ENCODE data around the gene SUCLA2.
"Not testable (repeated sequence)": the region's sequence is repeated elsewhere in the genome, so short reads cannot be mapped to it uniquely, and the experiment has no call there.

Gene SUCLA2

DNA sequence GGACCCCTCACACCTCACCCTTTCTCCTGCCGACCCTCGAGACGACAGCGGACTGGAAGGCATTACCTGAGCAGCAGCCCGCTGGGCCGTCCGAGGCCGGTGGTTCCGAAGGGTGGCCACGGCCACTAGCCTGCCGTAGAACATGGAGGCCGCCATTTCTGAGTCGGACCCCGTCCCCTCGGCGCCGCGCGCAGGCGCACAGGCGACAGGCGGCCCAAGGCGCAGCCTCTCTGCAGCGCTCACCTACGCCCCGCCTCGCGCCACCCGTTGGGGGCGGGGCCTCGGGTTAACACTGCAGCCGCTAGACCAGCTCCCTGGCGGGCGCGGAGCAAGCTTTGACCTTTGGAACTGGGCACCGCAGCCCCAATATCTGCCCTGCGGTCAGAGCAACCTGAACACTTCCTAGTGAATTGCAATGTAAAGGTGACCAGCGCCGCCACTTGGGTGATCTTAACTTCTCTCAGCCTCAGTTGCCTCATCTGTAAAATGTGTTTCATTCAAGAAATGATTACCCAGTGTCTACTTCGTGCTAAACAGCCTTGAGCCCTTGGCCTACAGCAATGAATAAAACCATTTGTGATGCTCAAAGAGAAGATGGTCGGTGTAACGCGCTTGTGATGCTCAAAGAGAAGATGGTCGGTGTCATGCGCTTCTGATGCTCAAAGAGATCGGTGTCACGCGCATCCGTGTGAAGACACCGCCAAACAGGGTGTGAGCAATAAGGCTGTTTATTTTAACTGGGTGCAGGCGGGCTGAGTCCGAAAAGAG, at the start of gene SUCLA2:
TSS of gene SUCLA2 (minus strand) at position 160 of the 768 bp plus-strand sequence. CDS start at position 156, 4 bp downstream.
- DNase-seq = peak; percentile 94

DNA sequence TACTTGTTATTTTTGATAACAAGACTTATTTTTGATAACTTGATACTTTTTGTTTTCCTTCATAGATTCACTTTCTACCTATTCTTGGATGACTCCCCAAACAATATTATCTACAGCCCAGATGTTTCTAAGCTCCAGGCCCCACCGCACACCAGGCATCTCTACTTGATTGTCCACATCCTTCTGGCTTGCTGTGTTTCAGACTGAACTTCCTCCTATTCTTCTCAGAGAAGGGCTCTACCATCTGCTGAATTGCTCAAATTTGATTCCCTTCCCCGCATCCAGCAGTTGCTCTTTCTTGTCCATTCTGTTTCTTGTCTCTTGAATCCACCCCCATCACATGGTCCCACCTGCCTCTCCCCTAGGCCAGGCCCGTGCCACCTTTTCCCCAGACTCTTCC, 49.5 kb upstream of the SUCLA2 start:
- no peak for DNase-seq

DNA sequence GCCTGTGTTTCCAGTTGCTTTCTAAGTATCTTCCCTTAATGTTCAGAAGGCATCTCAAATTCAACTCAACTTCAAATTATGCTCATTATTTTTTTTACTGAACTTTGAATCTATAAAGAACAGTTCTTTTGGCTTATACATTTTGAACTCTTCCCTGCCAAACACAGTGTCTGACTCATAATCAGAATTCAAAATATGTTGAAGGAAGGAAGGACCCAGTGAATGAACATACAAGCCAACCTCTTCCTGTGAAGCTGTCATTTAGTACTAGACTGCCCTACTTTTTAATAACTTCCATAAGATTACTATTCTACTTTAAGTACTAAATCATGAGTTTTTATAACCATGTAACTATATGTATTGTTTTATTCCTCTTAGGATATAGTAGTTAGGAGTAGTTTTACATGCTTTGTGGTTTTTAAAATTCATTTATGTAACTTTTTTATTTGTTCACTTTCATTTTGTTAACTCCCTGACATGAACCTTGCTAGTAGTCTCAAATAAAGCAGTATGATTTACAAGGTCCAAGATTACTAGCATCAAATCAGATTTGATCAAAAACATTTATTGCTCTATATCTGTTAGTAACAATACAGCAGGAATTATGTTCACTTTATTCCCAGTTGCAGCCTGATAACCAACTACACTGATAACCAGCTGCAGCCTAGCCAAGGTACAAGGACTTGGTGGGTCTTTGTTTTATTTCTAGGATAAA, 42.9 kb upstream of the SUCLA2 start:
- no peak for DNase-seq

DNA sequence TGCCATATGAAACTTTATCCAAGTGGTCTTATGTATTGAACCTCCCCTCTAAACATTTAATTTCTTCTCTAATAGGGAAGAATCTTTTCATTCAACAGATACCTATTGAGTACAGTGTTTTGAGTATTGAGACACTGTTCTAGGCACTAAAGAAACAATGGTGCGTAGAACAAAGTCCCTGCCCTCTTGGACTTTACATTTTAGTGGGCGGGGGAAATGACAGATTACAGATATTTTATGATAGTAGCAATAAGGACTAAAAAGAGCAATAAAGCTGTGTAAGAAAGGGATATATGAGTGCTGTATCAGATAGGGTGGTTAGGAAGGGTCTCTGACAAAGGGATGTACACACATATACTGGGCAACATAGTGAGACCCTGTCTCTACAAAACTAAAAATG, 41.8 kb upstream of the SUCLA2 start:
- DNase-seq = no peak

DNA sequence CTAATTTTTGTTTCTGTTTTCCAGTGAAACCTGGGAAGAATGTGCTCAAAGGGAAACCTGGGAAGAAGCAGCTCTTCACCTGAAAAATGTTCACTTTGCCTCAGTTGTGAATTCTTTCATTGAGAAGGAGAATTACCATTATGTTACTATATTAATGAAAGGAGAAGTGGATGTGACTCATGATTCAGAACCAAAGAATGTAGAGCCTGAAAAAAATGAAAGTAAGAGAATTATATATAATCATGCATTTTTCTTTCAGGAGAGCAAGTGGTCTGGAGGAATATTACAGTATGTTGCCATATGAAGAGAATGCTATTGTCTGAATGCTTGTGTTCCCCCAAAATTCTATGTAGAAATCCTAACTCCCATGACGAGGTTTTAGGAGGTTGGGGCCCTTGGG, 39.8 kb upstream of the SUCLA2 start:
- no peak for DNase-seq

DNA sequence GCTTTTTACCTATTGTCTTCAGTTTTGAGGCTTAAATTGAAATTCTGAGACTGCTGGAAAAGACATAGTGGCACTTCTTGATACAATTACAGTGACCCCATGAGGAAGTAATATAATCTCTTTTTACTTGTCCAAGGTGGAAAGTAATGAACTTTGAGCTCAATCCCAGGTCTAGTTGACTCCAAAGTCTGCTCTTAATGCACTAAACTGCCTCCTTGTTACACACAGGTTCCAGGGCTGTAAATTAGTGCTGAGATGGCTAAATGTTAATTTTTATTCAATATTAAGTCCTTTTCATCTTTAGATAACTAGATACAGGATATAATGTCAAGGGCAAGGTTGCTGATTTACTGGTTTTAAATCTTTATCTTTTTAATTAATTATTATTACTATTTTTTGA, 39.0 kb upstream of the SUCLA2 start:
- DNase-seq = no peak

DNA sequence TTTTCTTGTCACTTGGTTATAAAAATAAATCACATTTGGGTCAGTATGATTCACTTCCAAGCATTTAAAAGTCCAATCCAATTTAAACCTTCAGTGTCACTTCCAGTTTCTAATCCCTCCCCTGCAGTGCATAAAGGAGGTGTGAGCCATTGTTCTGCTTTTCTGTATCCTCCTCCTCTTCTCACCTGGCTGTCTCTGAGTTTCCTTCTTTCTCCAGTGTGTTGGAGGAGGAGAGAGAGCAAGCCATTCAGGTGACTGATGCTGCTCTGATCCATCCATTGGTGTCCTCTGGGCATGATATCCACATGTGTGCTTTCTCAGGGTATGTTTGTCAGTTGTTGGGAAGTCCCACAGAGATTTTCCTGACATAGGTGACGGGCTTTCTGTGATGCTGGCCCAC, 37.7 kb upstream of the SUCLA2 start:
- no peak for DNase-seq

DNA sequence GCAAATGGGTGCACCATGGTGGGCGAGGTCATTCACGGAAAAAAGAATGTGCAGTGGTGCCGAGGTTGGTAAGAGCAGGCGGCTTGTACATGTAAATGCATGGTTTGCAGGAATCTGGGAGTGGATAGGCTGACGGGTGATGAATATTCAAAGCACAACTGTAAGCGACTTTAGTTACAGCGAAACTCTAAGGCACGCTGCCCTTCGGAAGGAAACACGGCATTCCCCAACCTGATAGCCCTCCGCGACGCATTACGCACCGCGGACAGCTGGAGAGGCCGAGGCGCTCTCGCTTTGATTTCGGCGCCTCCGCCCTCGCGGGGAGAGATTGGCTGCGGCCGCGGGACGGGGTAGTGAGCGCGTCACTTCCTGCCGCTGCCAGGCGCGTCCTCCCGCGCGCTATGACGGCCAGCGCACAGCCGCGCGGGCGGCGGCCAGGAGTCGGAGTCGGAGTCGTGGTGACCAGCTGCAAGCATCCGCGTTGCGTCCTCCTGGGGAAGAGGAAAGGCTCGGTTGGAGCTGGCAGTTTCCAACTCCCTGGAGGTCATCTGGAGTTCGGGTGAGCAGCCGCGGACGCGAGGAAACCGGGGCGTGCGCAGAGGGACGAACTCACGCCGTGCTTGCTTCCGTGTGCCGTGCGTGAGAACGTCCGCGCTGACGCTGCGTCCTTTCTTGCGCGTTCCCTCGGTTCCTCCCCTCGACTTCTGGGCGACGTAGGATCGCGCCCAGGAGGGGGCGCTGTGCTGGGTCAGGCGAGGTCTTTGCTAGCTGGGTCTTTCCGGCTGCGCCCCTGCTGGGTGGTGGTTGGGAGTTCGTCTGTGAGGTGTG, 36.5 kb upstream of the SUCLA2 start, which contains the start of gene NUDT15:
TSS of gene NUDT15 (plus strand) at position 381 of the 828 bp plus-strand sequence. CDS start at position 402, 21 bp downstream.
- DNase-seq = peak; percentile 97

DNA sequence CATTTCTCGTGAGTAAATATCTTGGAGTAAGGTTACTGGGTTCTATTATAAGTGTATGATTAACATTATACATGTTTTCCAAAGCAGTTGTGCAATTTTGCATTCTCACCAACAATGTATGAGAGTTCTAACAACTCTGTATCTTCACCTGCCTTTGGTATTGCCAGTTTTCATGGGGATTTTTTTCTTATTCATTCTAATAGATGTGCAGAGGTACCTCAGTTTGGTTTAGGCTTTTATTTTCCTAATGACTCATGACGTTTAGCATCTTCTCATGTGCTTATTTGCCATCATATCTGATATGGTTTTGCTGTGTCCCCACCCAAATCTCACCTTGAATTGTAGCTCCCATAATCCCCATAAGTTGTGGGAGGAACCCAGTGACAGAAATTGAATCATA, 28.8 kb upstream of the SUCLA2 start:
- no peak for DNase-seq

DNA sequence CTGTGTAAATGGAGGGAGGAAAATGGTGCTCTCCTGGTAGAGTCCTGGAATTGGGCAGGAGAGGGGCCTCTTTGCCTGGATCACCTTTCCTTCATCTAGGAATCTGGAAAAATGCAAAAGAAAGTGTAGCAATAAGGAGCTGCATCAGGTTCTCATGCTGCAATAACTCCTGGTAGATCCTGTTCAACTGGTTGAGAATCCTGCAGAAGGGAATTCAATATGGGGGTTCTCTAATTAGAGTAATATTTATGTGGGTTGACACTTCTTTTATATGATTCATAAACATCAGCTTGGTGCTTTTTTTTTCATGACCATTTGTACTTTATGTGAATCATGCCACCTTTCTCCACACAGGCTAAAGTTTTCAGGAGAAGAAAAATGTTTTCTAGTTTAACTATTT, 27.0 kb upstream of the SUCLA2 start:
- no peak for DNase-seq

DNA sequence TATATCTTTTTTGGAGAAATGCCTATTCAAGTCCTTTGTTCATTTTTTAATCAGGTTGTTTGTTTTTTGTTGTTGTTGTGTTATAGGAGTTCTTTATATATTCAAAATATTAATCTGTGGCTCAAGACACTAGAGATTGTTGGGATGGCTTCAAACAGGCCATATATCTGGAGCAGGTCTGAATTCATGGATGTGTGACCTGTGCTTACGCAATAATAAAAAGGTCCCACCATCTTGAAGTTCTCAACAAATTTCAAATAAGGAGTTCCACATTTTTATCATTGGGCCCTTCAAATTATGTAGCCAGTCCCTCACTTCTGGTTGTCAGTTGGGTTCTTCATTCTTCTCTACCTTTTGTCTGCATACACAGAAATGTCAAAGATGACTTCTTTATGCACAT, 18.7 kb upstream of the SUCLA2 start:
- no peak for DNase-seq

DNA sequence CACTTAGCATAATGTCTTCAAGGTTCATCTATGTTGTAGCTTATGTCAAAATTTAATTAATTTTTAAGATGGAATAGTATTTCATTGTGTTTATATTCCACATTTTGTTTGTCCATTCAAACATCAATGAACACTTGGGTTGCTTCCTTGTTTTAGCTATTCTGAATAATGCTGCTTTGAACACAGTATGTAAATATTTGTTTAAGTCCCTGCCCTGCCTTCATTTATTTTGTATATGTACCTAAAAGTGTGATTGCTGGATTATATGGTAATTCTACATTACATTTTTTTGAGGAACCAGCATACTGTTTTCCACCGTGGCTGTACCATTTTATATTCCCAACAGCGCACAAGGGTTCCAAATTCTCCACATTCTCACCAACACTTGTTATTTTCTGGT, 17.6 kb upstream of the SUCLA2 start:
- DNase-seq = no peak

DNA sequence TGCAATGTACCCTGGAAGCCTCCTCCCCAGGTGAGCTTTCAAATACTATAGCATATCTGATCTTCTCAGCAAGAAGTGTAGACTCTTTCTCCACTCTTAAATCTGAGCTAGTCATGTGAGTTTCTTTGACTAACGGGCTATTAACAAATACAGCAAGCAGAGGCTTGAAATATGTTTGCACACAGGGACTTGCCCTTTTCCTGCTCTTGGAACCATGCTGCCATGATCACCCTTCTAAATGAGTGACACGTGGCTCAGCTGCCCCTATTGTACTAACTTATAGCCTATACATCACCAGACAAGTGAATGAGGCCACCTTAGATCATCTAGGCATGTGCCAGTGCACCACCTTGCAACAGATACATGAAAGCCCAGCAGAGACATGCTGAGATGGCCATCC, 13.3 kb upstream of the SUCLA2 start:
- DNase-seq = no peak

DNA sequence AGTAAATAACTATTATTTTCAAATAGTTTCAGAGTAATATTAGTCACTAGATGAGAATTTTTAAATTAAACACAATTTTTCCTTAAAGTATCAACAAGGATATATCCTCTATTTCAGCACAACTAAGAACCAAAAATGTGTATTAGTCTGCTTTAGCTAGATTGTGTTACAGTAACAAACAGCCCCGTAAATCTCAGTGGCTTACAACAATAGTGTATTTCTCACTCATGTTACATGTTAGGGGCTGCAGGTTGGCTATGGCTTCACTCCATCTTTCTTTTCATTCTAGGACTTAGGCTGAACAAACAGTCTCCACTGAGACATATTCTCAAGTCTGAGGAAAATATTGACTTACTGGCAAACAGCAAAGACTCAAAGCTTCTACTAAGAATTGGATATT, 11.6 kb upstream of the SUCLA2 start:
- no peak for DNase-seq

DNA sequence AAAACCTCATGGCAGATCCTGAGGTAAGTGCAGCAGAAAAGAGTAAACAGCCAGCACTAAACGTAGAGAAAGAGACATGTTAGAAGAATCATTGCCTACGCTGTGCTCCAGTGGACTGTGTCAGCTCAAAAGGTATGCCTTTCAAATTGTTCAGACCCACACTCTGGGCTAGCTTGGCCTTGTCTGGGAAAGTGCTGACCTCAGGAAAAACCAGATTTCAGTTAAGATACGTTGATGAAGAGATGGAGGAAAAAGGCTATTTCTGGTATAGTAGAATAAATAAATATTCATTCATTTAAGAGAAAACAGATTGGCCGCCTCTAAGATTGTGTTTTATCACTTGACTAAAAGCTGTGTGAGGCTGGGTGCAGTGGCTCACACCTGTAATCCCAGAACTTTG, 9.6 kb upstream of the SUCLA2 start:
- DNase-seq = no peak

DNA sequence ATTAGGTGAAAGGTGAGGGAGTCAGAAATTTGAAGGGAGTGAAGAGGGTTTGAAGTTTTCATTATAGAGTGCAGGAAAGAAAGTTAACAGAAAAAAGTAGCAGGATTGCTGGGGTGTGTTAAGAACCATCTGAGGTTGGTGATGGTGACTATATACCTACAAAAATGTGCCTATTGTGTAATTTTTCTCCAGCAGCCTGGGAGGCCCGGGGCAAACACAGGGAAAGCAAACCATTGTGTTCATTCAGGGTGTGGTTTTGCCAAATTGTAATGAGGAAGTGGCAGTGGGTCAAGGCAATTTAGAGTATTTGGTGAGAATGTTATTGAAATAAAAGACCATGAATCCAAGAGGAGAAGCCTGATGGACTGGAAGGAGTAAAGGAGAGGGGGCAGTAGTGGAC, 8.2 kb upstream of the SUCLA2 start:
- DNase-seq = no peak

DNA sequence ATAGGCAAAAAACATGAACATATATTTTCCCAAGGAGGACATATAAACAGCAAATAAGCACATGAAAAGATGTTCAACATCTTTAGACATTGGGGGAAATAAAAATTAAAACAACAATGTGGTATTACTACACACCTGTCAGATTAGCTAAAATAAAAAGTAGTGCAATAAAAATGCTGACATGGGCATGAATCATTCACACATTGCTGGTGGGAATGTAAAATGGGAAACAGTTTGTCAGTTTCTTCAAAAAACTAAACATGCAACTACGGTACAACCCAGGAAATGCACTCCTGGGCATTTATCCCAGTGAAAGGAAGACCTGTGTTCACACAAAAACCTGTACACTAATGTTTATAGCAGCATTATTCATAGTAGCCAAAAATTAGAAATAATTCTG, 5.3 kb upstream of the SUCLA2 start:
- DNase-seq = no peak

DNA sequence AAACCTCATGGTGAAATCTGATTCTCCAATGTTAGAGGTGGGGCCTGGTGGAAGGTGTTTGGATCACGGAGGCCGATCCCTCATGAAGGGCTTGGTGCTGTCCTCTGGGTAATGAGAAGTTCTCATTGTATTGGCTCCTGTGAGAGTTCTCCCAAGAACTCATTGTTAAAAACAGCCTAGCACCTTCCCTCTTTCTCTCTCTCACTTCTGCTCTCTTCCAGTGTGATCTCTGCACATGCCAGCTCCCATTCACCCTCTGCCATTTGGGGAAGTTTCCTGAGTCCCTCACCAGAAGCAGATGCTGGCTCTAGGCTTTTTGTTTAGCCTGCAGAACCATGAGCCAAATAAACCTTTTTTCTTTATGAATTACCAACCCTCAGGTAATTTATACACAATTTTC, 3.1 kb upstream of the SUCLA2 start:
- DNase-seq = no peak

DNA sequence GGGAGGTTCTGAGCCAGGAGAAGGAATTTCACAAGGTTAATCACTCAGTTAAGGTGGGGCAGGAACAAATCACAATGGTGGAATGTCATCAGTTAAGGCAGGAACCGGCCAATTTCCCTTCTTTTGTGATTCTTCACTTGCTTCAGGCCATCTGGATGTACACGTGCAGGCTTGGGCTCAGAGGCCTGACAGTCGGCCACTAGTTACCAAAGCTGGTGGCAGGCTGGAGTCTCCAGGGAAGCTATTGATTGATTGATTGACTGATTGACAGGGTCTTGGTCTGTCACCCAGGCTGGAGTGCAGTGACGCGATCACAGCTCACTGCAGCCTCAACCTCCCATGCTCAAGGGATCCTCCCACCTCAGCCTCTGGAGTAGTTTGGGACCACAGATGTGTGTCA, 926 bp upstream of the SUCLA2 start:
- not testable (repeated sequence) for DNase-seq

DNA sequence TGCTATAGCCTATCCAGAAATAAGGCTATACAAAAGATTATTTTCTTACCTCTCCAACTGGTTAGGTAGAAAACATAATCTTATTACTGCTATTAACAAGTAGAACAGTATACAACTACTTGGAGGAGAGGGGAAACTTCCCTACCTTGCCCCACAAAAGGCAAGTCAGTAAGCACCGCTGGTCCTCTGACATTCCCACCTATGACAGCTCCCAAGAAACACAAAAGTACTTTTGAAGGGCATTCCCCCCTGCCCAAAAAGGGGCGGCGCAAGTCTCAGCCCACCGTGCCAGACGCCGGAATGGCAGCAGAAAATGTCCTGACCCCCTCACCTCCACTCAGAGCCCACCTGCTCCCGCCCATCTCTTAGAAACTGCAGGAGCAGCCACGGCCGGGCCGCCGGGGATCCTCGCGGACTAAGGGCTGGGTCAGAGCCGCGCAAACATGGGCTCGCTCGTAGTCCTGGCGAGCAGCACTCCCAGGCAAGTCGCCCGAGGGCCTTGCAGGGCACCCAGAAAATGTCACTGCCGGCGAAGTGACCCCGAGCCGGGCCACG, 437 bp downstream of the SUCLA2 start:
- no peak for DNase-seq

DNA sequence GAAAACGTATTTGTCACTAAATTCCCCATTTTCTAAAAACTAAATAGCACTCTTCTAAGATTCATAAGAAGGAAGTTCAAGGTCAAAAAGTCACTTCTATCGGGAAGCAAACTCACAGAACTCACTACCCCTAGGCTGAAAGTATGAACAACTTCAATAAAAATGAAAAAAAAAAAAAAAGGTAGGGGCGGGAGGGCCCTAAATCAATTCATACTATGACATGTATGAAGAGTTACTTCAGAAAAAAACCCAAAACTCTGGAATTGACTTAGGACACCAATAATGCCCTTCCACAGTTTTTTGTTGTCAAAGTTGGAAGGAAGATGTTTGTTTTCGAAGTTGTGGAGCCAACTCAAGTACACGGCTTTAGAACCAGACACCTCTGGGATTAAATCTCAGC, 1.1 kb downstream of the SUCLA2 start:
- DNase-seq = no peak

DNA sequence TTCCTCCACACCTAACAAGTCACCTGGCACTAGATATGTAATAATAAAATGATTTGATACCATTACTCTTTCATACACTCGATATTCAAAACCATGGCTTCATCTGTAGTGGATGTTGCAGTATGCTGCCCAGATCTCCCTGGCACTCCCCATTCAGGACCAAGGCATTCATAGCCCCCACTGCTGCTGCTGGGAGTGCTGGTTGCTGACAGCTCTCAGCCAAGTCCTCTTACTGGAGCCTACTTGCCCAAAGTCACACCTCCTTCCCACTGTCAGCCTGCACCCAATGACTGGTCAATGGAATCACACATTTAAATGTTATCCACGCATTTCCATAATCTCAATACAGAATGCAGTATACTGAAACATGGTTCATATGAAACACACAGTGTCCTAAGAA, 3.7 kb downstream of the SUCLA2 start:
- DNase-seq = no peak

DNA sequence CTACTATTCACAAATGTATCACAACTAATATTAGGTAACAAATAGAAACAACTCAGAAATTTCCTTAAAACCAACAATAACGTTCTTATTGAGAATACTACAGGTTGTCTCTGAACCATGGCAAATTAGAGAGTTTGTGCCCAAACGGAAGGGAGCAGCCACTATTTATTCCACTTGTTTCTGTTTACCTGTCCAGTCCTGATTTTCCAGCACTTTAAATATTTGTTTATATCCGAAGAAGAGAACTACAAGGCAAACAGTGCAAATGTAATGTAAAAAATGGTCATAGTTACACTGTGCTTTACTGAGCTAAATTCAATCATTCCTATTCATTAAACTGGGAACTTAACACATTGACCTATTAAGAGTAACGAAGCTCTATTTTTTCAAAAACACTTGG, 9.2 kb downstream of the SUCLA2 start:
- no peak for DNase-seq

Measured in activated CD4-positive, alpha-beta T cell treated with anti-CD3 and anti-CD28 coated beads for 48 hours (primary cell).